Neural progenitor cell (in vitro differentiated cells): ENCODE results near the gene VPS41. TPM values are rescaled to one million over a fixed set of nuclear protein-coding genes. Genes with fewer than 3 reads are reported as not detected.

ENCODE experiments used
- DNase-seq: peaks from one replicate; pipeline ENCODE4 v3.0.0-alpha.2; 2016; ENCODE audit warnings: low spot score
- H2AFZ ChIP-seq: fragments of 200-600 bp; sonication (generic); replicated peaks from 2 replicates; pipeline ENCODE4 v1.6.1; 2016; ENCODE audit warnings: antibody characterized with exemption
- H3F3A ChIP-seq: fragments of 200-600 bp; sonication (generic); 2 replicates; pipeline ENCODE4 v1.6.1; 2016; ENCODE audit warnings: antibody characterized with exemption, low read depth
- H3K27ac ChIP-seq: fragments of 200-600 bp; sonication (generic); 2 replicates; pipeline ENCODE4 v1.5.1; 2016; ENCODE audit warnings: mild to moderate bottlenecking
- H3K27me3 ChIP-seq: fragments of 200-600 bp; sonication (generic); 2 replicates; pipeline ENCODE4 v1.6.1; 2016; ENCODE audit warnings: mild to moderate bottlenecking, moderate library complexity
- H3K36me3 ChIP-seq: fragments of 200-600 bp; sonication (generic); 2 replicates; pipeline ENCODE4 v1.5.1; 2016
- H3K4me1 ChIP-seq: fragments of 200-600 bp; sonication (generic); 2 replicates; pipeline ENCODE4 v1.6.1; 2016; ENCODE audit warnings: mixed run types
- H3K4me2 ChIP-seq: fragments of 200-600 bp; sonication (generic); 2 replicates; pipeline ENCODE4 v1.6.1; 2016
- H3K4me3 ChIP-seq: fragments of 200-600 bp; sonication (generic); 2 replicates; pipeline ENCODE4 v1.5.1; 2016
- H3K79me2 ChIP-seq: fragments of 200-600 bp; sonication (generic); 2 replicates; pipeline ENCODE4 v1.6.1; 2016; ENCODE audit warnings: low read depth
- H3K9ac ChIP-seq: fragments of 200-600 bp; sonication (generic); 2 replicates; pipeline ENCODE4 v1.6.1; 2016
- H3K9me3 ChIP-seq: fragments of 200-600 bp; sonication (generic); 2 replicates; pipeline ENCODE4 v1.5.1; 2016; ENCODE audit warnings: low read depth
- H4K20me1 ChIP-seq: fragments of 200-600 bp; sonication (generic); 2 replicates; pipeline ENCODE4 v1.6.1; 2016; ENCODE audit warnings: low read depth
- H3K27ac Mint-ChIP-seq: 3 replicates; pipeline ENCODE4 v1.8.0; 2021; ENCODE audit warnings: mixed read lengths
- H3K27me3 Mint-ChIP-seq: 2 replicates; pipeline ENCODE4 v1.8.0; 2022; ENCODE audit warnings: low read depth, mild to moderate bottlenecking, inconsistent platforms, moderate library complexity, mixed read lengths; ENCODE audit not compliant: insufficient read depth
- H3K36me3 Mint-ChIP-seq: 3 replicates; pipeline ENCODE4 v1.8.0; 2021; ENCODE audit warnings: mixed read lengths
- H3K4me1 Mint-ChIP-seq: 3 replicates; pipeline ENCODE4 v1.8.0; 2021; ENCODE audit warnings: mixed read lengths
- H3K4me3 Mint-ChIP-seq: 3 replicates; pipeline ENCODE4 v1.8.0; 2021; ENCODE audit warnings: mild to moderate bottlenecking, moderate library complexity, mixed read lengths
- H3K9me3 Mint-ChIP-seq: 3 replicates; pipeline ENCODE4 v1.8.0; 2020; ENCODE audit warnings: mixed read lengths
- EZH2 ChIP-seq: fragments of 200-600 bp; sonication (generic); IDR thresholded peaks from 2 replicates; pipeline ENCODE4 v1.6.1; 2017; ENCODE audit warnings: antibody characterized with exemption, mild to moderate bottlenecking, moderate library complexity
- EZH2phosphoT487 ChIP-seq: fragments of 200-600 bp; sonication (generic); IDR thresholded peaks from 2 replicates; pipeline ENCODE4 v1.6.1; 2017; ENCODE audit warnings: antibody characterized with exemption
- total RNA-seq: library from RNA; depleted of rRNA; stranded (reverse); fragments of >200 nt; gene quantifications from 2 replicates; pipeline ENCODE4 v1.2.3, GENCODE V29; 2015; ENCODE audit warnings: low replicate concordance
- TF ChIP-seq, protein P1 (sequence below): fragments of 200-600 bp; sonication (generic); IDR thresholded peaks from 2 replicates; pipeline ENCODE4 v1.5.1; 2017; ENCODE audit warnings: antibody characterized with exemption, mild to moderate bottlenecking

VPS41 gene
- total RNA-seq, 1 donor from 2014 or later: 92.3 TPM

DNA sequence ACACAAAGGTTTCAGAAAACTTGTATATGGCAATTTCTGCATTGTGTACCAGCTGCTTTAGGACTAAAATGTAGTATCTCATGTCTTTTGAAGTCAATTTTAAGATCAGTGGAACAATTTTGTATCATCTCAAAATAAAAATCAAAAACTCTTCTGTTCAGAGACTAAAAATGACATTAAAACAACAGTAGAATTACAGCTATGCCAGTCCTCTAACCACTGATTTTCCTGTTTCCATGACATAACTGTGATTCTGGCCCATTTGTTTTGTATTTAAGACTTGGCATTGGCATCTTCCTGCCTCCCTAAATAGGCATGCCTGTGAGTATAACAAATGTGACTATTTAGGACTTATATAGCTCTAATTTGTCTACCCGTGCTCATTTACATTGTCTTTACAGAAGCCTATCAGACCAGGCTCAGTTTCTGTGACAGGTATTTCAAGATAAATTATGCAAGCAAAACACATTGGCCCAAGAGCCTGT lies 29.1 kb upstream of the VPS41 start:
- peaks cover 15% of the 10 kb centered on the region for H3K4me1 ChIP-seq
- H3K27me3 ChIP-seq: no peaks in the 10 kb centered on the region
- no peaks in the 10 kb centered on the region for H3K36me3 ChIP-seq
- H3K79me2 ChIP-seq: no peaks in the 10 kb centered on the region
- H3K27ac Mint-ChIP-seq: no peak overlapping the region
- H3K9me3 ChIP-seq: no peaks in the 10 kb centered on the region
- no peaks in the 10 kb centered on the region for H3F3A ChIP-seq
- no peak overlapping the region for H3K9ac ChIP-seq
- H2AFZ ChIP-seq: peak overlapping the region; percentile 80
- no peak for DNase-seq
- no peak overlapping the region for H3K4me2 ChIP-seq
- H3K4me3 Mint-ChIP-seq: no peak overlapping the region
- H3K9me3 Mint-ChIP-seq: no peaks in the 10 kb centered on the region
- no peak overlapping the region for H3K4me3 ChIP-seq
- H3K36me3 Mint-ChIP-seq: no peaks in the 10 kb centered on the region
- TF ChIP-seq EZH2phosphoT487 (no peak), EZH2 (no peak)
- TF ChIP-seq, protein P1, sequence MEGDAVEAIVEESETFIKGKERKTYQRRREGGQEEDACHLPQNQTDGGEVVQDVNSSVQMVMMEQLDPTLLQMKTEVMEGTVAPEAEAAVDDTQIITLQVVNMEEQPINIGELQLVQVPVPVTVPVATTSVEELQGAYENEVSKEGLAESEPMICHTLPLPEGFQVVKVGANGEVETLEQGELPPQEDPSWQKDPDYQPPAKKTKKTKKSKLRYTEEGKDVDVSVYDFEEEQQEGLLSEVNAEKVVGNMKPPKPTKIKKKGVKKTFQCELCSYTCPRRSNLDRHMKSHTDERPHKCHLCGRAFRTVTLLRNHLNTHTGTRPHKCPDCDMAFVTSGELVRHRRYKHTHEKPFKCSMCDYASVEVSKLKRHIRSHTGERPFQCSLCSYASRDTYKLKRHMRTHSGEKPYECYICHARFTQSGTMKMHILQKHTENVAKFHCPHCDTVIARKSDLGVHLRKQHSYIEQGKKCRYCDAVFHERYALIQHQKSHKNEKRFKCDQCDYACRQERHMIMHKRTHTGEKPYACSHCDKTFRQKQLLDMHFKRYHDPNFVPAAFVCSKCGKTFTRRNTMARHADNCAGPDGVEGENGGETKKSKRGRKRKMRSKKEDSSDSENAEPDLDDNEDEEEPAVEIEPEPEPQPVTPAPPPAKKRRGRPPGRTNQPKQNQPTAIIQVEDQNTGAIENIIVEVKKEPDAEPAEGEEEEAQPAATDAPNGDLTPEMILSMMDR: no peak
- no peaks in the 10 kb centered on the region for H4K20me1 ChIP-seq
- H3K27ac ChIP-seq: no peak overlapping the region
- peaks cover 18% of the 10 kb centered on the region for H3K4me1 Mint-ChIP-seq
- no peaks in the 10 kb centered on the region for H3K27me3 Mint-ChIP-seq

DNA sequence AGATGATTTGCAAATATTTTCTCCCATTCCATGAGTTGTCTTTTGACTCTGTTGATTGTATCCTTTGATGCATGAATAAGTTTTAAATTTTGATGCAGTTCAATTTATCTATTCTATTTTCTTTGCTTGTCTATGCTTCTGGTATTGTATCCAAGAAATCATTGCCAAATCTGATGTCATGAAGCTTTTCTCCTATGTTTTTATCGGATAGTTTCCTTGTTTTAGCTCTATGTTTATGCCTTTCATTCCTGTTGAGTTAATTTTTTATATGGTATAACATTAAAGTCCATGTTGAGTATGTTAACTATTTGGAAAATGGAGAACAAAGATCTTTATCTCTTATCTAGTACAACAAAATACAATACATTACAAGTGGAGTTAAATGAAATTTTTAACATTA lies 27.6 kb upstream of the VPS41 start:
- H3K4me3 ChIP-seq: no peak overlapping the region

DNA sequence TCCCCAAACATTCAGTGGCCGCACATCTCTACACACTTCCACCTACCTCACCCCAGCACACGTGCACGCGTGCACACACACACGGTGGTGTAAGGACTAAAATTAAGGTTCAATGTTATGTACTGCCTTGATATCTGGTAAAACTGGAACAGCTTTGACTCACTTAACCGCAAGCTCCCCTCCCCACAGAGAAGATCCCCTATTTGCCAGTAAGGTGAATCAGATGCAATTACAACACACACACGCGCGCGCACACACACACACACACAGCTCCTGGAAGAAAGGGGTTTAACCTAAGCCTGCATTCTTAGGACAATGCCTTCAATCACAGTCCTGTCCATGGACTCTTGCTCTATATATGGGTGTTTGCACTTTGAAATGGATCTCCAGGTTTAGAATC lies 25.5 kb upstream of the VPS41 start:
- Histone ChIP-seq H3K36me3 (no peaks in the 10 kb centered on the region), H3K79me2 (no peaks in the 10 kb centered on the region), H3K9ac (no peak overlapping the region), H2AFZ (no peak overlapping the region), H4K20me1 (no peaks in the 10 kb centered on the region), H3K27me3 (no peaks in the 10 kb centered on the region), H3F3A (no peaks in the 10 kb centered on the region), H3K27ac (no peak overlapping the region), H3K9me3 (no peaks in the 10 kb centered on the region), H3K4me2 (no peak overlapping the region), H3K4me1 (peaks cover 18% of the 10 kb centered on the region), H3K4me3 (no peak overlapping the region)
- Mint-ChIP-seq H3K27me3 (no peaks in the 10 kb centered on the region), H3K4me1 (peaks cover 35% of the 10 kb centered on the region), H3K4me3 (no peak overlapping the region), H3K9me3 (no peaks in the 10 kb centered on the region), H3K36me3 (no peaks in the 10 kb centered on the region), H3K27ac (no peak overlapping the region)
- DNase-seq: peak; percentile 48
- TF ChIP-seq EZH2 (no peak), EZH2phosphoT487 (no peak)
- TF ChIP-seq, protein P1: no peak

More for the DNA sequence above, 27.6 kb upstream of the VPS41 start:
- H3K27me3 ChIP-seq: no peaks in the 10 kb centered on the region
- H3K27me3 Mint-ChIP-seq: no peaks in the 10 kb centered on the region
- H3K9ac ChIP-seq: no peak overlapping the region
- H3K27ac Mint-ChIP-seq: no peak overlapping the region
- peaks cover 25% of the 10 kb centered on the region for H3K4me1 Mint-ChIP-seq
- H3K36me3 ChIP-seq: no peaks in the 10 kb centered on the region
- H3K4me2 ChIP-seq: no peak overlapping the region
- no peak for TF ChIP-seq EZH2
- TF ChIP-seq, protein P1: no peak
- TF ChIP-seq EZH2phosphoT487: no peak
- no peak overlapping the region for H3K4me3 Mint-ChIP-seq
- DNase-seq: no peak
- H3K4me1 ChIP-seq: peaks cover 15% of the 10 kb centered on the region
- H3K36me3 Mint-ChIP-seq: no peaks in the 10 kb centered on the region
- H3K9me3 ChIP-seq: no peaks in the 10 kb centered on the region
- no peak overlapping the region for H2AFZ ChIP-seq
- H3K9me3 Mint-ChIP-seq: no peaks in the 10 kb centered on the region
- no peaks in the 10 kb centered on the region for H3K79me2 ChIP-seq
- no peak overlapping the region for H3K27ac ChIP-seq
- H4K20me1 ChIP-seq: no peaks in the 10 kb centered on the region
- H3F3A ChIP-seq: no peaks in the 10 kb centered on the region
